Measurements from ENCODE around the gene PPFIBP1. TPM values are rescaled to one million over a fixed set of nuclear protein-coding genes. Genes with fewer than 3 reads are reported as not detected.

The PPFIBP1 gene
- total and polyA plus RNA-seq, 4 donors: 13.6 to 150 (median 63.1) TPM

- DNase-seq (no peak), ATAC-seq (ENCODE audit: insufficient read depth, low FRiP score) (no peak)
- no peaks in the 10 kb centered on the region for H3K36me3 ChIP-seq (ENCODE audit: control insufficient read depth in 4 of 4, insufficient read depth in 4 of 4, low read length in 4 of 4)
- no peak overlapping the region for H3K4me3 ChIP-seq
- peak overlapping the region in 1 of 2 donors; percentile 21 for H3K27ac ChIP-seq (ENCODE audit: low read depth in 1 of 2, low read length in 1 of 2)
- H3K9me3 ChIP-seq (ENCODE audit: control insufficient read depth in 4 of 4, insufficient read depth in 3 of 4, low read length in 3 of 4): no peaks in the 10 kb centered on the region
- no peak for TF ChIP-seq CTCF (IDR thresholded peaks at IDR 0.05; ENCODE audit: control extremely low read depth, extremely low read depth)
- no peak overlapping the region for H3K9ac ChIP-seq (ENCODE audit: insufficient read depth in 1 of 2, low read length in 2 of 2)
- H3K27me3 ChIP-seq (ENCODE audit: control insufficient read depth in 3 of 3, insufficient read depth in 3 of 3, low read length in 2 of 3): no peaks in the 10 kb centered on the region
- peaks cover 4 to 44% (median 10%) of the 10 kb centered on the region in 5 donors for H3K4me1 ChIP-seq (ENCODE audit: control insufficient read depth in 5 of 5, insufficient read depth in 5 of 5, low read length in 5 of 5)
Measured at GRCh38 chr12:27619308-27619707, 95.3 kb downstream of the PPFIBP1 start.

GRCh38 chr12:27620121-27620520 is 96.1 kb downstream of the PPFIBP1 start:
- DNase-seq: no peak
- peaks cover 4 to 39% (median 12%) of the 10 kb centered on the region in 5 donors for H3K4me1 ChIP-seq (ENCODE audit: control insufficient read depth in 5 of 5, insufficient read depth in 5 of 5, low read length in 5 of 5)
- no peak for TF ChIP-seq CTCF (IDR thresholded peaks at IDR 0.05; ENCODE audit: control extremely low read depth, extremely low read depth)
- H3K36me3 ChIP-seq (ENCODE audit: control insufficient read depth in 4 of 4, insufficient read depth in 4 of 4, low read length in 4 of 4): no peaks in the 10 kb centered on the region
- ATAC-seq (ENCODE audit: insufficient read depth, low FRiP score): no peak
- H3K27ac ChIP-seq (ENCODE audit: low read depth in 1 of 2, low read length in 1 of 2): no peak overlapping the region
- H3K9ac ChIP-seq (ENCODE audit: insufficient read depth in 1 of 2, low read length in 2 of 2): no peak overlapping the region
- H3K27me3 ChIP-seq (ENCODE audit: control insufficient read depth in 3 of 3, insufficient read depth in 3 of 3, low read length in 2 of 3): no peaks in the 10 kb centered on the region
- H3K9me3 ChIP-seq (ENCODE audit: control insufficient read depth in 4 of 4, insufficient read depth in 3 of 4, low read length in 3 of 4): no peaks in the 10 kb centered on the region
- 97 to 98% methylated on average over 2 of the region's 2 CpGs for WGBS, 2 donors
- H3K4me3 ChIP-seq: no peak overlapping the region

GRCh38 chr12:27622436-27623195 is 98.6 kb downstream of the PPFIBP1 start:
- DNase-seq (no peak), ATAC-seq (ENCODE audit: insufficient read depth, low FRiP score) (no peak)
- WGBS, 2 donors: 91 to 92% methylated on average over 9 of the region's 9 CpGs
- H3K27ac ChIP-seq (ENCODE audit: low read depth in 1 of 2, low read length in 1 of 2): no peak overlapping the region
- H3K27me3 ChIP-seq (ENCODE audit: control insufficient read depth in 3 of 3, insufficient read depth in 3 of 3, low read length in 2 of 3): no peaks in the 10 kb centered on the region
- peaks cover 0 to 26% (median 6%) of the 10 kb centered on the region in 5 donors for H3K4me1 ChIP-seq (ENCODE audit: control insufficient read depth in 5 of 5, insufficient read depth in 5 of 5, low read length in 5 of 5)
- no peak overlapping the region for H3K9ac ChIP-seq (ENCODE audit: insufficient read depth in 1 of 2, low read length in 2 of 2)
- H3K4me3 ChIP-seq: no peak overlapping the region
- H3K9me3 ChIP-seq (ENCODE audit: control insufficient read depth in 4 of 4, insufficient read depth in 3 of 4, low read length in 3 of 4): no peaks in the 10 kb centered on the region
- no peak for TF ChIP-seq CTCF (IDR thresholded peaks at IDR 0.05; ENCODE audit: control extremely low read depth, extremely low read depth)
- no peaks in the 10 kb centered on the region for H3K36me3 ChIP-seq (ENCODE audit: control insufficient read depth in 4 of 4, insufficient read depth in 4 of 4, low read length in 4 of 4)

All from lung (tissue), 12 donors.